Thyroid gland (tissue), 4 donors: ENCODE data around the gene SCFD2. TPM values are rescaled to one million over a fixed set of nuclear protein-coding genes. Genes with fewer than 3 reads are reported as not detected.

ENCODE experiments used
- DNase-seq, 2 donors: peaks; one replicate each; pipeline ENCODE4 v3.0.0-alpha.2; 2019
- H3K27ac ChIP-seq, 3 donors: fragments of 200-600 bp; sonication (generic); 1 replicate in 2 of 3; 2 replicates in 1 of 3; pipeline ENCODE4 v1.5.1; 2016 to 2019; ENCODE audit warnings: mild to moderate bottlenecking in 1 of 3, moderate library complexity in 1 of 3
- H3K27me3 ChIP-seq: fragments of 200-600 bp; sonication (generic); one replicate; pipeline ENCODE4 v1.5.1; 2019
- H3K36me3 ChIP-seq, 2 donors: fragments of 200-600 bp; sonication (generic); one replicate each; pipeline ENCODE4 v1.5.1; 2016 to 2019
- H3K4me1 ChIP-seq, 2 donors: fragments of 200-600 bp; sonication (generic); one replicate each; pipeline ENCODE4 v1.5.1; 2017 to 2019
- H3K4me3 ChIP-seq, 3 donors: fragments of 200-600 bp; sonication (generic); replicated peaks in 1 of 3; 1 replicate in 2 of 3; 2 replicates in 1 of 3; pipeline ENCODE4 v1.5.1; 2016; ENCODE audit warnings: mild to moderate bottlenecking in 1 of 3
- H3K9me3 ChIP-seq: fragments of 200-600 bp; sonication (generic); one replicate; pipeline ENCODE4 v1.5.1; 2017
- CTCF ChIP-seq, 6 experiments: fragments of 200-600 bp in 3 of 6; fragments of 450-650 bp in 3 of 6; sonication (generic) in 3 of 6; IDR thresholded peaks; one replicate each; pipeline ENCODE4 v1.5.1; 2016 to 2019; ENCODE audit warnings: antibody characterized with exemption in 6 of 6, mild to moderate bottlenecking in 2 of 6, inconsistent platforms in 1 of 6, moderate library complexity in 1 of 6
- POLR2A ChIP-seq, 2 donors: fragments of 450-650 bp; IDR thresholded peaks; one replicate each; pipeline ENCODE4 v1.6.1; 2017; ENCODE audit warnings: antibody characterized with exemption in 2 of 2, mild to moderate bottlenecking in 2 of 2, moderate library complexity in 1 of 2
- WGBS, 2 donors: methylation state at CpG; one replicate each; pipeline ENCODE4 v1.1.5; 2017; 5-methylcytosine and 5-hydroxymethylcytosine counted together
- intact Hi-C: fragments of 100-400 bp; cut with DNase I; formaldehyde crosslinking; loops from one replicate; pipeline ENCODE4 v1.15.1; 2023
- total RNA-seq, 4 donors: library from RNA; depleted of rRNA; stranded (reverse); fragments of >200 nt; gene quantifications; one replicate each; pipeline ENCODE4 v1.2.3, GENCODE V29; 2016

The SCFD2 gene
- total RNA-seq, 4 donors from 2014 or later: 10.3 to 32.9 (median 28.2) TPM

GRCh38 chr4:53175640-53176039 lies 190.2 kb downstream of the SCFD2 start:
- H3K36me3 ChIP-seq: no peaks in the 10 kb centered on the region
- intact Hi-C loops: no loop called here
- H3K4me1 ChIP-seq: no peaks in the 10 kb centered on the region
- no peaks in the 10 kb centered on the region for H3K27me3 ChIP-seq
- no peak overlapping the region for H3K27ac ChIP-seq
- H3K9me3 ChIP-seq: no peaks in the 10 kb centered on the region
- TF ChIP-seq CTCF (IDR thresholded peaks at IDR 0.05) (no peak), POLR2A (IDR thresholded peaks at IDR 0.05) (no peak)
- DNase-seq: no peak
- H3K4me3 ChIP-seq: no peak overlapping the region

GRCh38 chr4:53174823-53175222 lies 191.0 kb downstream of the SCFD2 start:
- H3K36me3 ChIP-seq: no peaks in the 10 kb centered on the region
- no peak for DNase-seq
- TF ChIP-seq CTCF (IDR thresholded peaks at IDR 0.05) (no peak), POLR2A (IDR thresholded peaks at IDR 0.05) (no peak)
- H3K27me3 ChIP-seq: no peaks in the 10 kb centered on the region
- intact Hi-C loops: no loop called here
- 90 to 92% methylated on average over 3 of the region's 3 CpGs for WGBS, 2 donors
- no peaks in the 10 kb centered on the region for H3K9me3 ChIP-seq
- no peak overlapping the region for H3K27ac ChIP-seq
- H3K4me3 ChIP-seq: no peak overlapping the region
- H3K4me1 ChIP-seq: no peaks in the 10 kb centered on the region

GRCh38 chr4:53173576-53173975 lies 192.3 kb downstream of the SCFD2 start:
- Histone ChIP-seq H3K27ac (no peak overlapping the region), H3K4me3 (no peak overlapping the region), H3K36me3 (no peaks in the 10 kb centered on the region), H3K27me3 (no peaks in the 10 kb centered on the region), H3K4me1 (no peaks in the 10 kb centered on the region), H3K9me3 (no peaks in the 10 kb centered on the region)
- 96 to 100% methylated on average over 1 of the region's 1 CpG for WGBS, 2 donors
- no peak for DNase-seq
- intact Hi-C loops: no loop called here
- TF ChIP-seq POLR2A (IDR thresholded peaks at IDR 0.05) (no peak), CTCF (IDR thresholded peaks at IDR 0.05) (no peak)

- intact Hi-C loops: no loop called here
- no peak overlapping the region for H3K27ac ChIP-seq
- H3K36me3 ChIP-seq: no peaks in the 10 kb centered on the region
- H3K4me3 ChIP-seq: no peak overlapping the region
- TF ChIP-seq CTCF (IDR thresholded peaks at IDR 0.05) (no peak), POLR2A (IDR thresholded peaks at IDR 0.05) (no peak)
- WGBS, 2 donors: 99% methylated on average over 3 of the region's 3 CpGs
- no peaks in the 10 kb centered on the region for H3K27me3 ChIP-seq
- DNase-seq: no peak
- H3K4me1 ChIP-seq: no peaks in the 10 kb centered on the region
- no peaks in the 10 kb centered on the region for H3K9me3 ChIP-seq
Measured at GRCh38 chr4:53171797-53172196, 194.1 kb downstream of the SCFD2 start.

- Histone ChIP-seq H3K27me3 (no peaks in the 10 kb centered on the region), H3K9me3 (no peaks in the 10 kb centered on the region), H3K4me1 (no peaks in the 10 kb centered on the region), H3K27ac (no peak overlapping the region), H3K4me3 (no peak overlapping the region), H3K36me3 (no peaks in the 10 kb centered on the region)
- intact Hi-C loops: no loop called here
- no peak for DNase-seq
- WGBS, 2 donors: 87 to 93% methylated on average over 5 of the region's 5 CpGs
- no peak for TF ChIP-seq CTCF (IDR thresholded peaks at IDR 0.05)
- no peak for TF ChIP-seq POLR2A (IDR thresholded peaks at IDR 0.05)
Measured at GRCh38 chr4:53169695-53170617, 195.9 kb downstream of the SCFD2 start.
